ENCODE results near the gene SYNGR2. TPM values are rescaled to one million over a fixed set of nuclear protein-coding genes. Genes with fewer than 3 reads are reported as not detected.
A peak's percentile ranks its signal among the peaks of the same experiment; 100 is the strongest.

SYNGR2 gene
- total and polyA plus RNA-seq, 4 experiments from 2014 or later = 60.3 to 234 (median 103) TPM

DNA sequence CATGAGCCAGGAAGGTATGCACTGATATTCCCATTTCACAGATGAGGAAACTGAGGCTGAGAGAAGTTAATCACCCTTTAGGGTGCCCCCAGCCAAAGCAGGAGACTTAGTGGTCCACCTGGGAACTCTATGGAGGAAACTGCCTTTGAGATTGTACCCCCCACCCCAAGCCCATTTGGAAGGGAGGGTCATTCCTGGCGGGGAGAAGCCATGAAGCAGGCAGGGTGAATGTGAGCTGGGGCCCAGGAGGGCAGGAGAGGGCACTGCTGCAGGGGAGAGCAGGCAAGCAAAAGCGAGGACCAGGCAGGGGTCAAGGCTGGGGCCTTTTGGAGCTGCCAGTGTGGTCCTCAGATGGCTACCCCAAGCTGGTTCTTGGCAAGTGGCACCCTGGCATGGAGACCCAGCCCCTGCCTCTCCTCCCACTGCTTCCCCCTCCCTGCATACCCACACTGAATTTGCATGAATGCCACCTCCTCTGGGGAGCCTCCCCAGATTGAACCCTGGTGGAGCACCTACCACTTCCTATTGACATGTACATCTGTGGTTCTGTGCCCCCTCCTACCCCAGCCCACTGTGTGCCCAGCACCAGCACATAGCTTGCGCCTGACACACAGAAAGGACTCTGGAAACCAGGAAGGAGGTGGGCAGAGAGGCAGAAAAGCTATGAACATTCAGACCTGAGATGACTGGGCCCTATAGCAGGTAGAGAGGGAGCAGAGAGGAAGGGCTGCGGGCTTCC lies 38.9 kb upstream of the SYNGR2 start:
- no peaks in the 10 kb centered on the region for H3K27me3 ChIP-seq (ENCODE audit: insufficient read depth, low read length)
- peaks cover 0 to 14% (median 0%) of the 10 kb centered on the region in 8 donors for H3K9me3 Mint-ChIP-seq
- H3K27ac ChIP-seq (ENCODE audit: low read depth, low read length) = peak overlapping the region; percentile 81
- peak in 4 of 5 donors; percentile 52 to 81 (median 60) for DNase-seq
- no peaks in the 10 kb centered on the region for H3K9me3 ChIP-seq (ENCODE audit: control insufficient read depth in 1 of 2, low read length in 2 of 2)
- POLR2A ChIA-PET (ENCODE audit: partially characterized antibody) = interaction anchor here (0.5 to 26.7 kb wide), 25 partner anchors 5 to 1394 kb away, joined by 3 to 1172 read pairs (median 5); partner anchors contain the start of genes C17orf99, TMC6, TMC8 and TNRC6C
- H3K4me3 ChIP-seq (ENCODE audit: low read length in 2 of 2) = peak overlapping the region; percentile 97 to 99
- H3K4me3 Mint-ChIP-seq = peak overlapping the region; percentile 93 to 100 (median 99)
- intact Hi-C loops (cut with micrococcal nuclease) = loop anchor here (1.0 to 5.0 kb wide), 5 partner anchors 8 to 677 kb away; partner anchors contain the start of gene SYNGR2
- H3K4me1 Mint-ChIP-seq = peaks cover 21 to 78% (median 36%) of the 10 kb centered on the region in 4 donors
- H3K27ac Mint-ChIP-seq = peak overlapping the region; percentile 95 to 99 (median 98)
- peaks cover 29 to 51% of the 10 kb centered on the region in 2 donors for H3K36me3 Mint-ChIP-seq
- peaks cover 34% of the 10 kb centered on the region for H3K36me3 ChIP-seq (ENCODE audit: insufficient read depth, low read length)
- CTCF ChIA-PET (ENCODE audit: partially characterized antibody) = interaction anchor here (0.9 to 5.2 kb wide), 3 partner anchors 15 to 122 kb away, joined by 3 to 30 read pairs (median 3); no protein-coding TSS in a partner anchor
- H3K27me3 Mint-ChIP-seq = no peaks in the 10 kb centered on the region
- H3K4me1 ChIP-seq (ENCODE audit: insufficient read depth, low read length) = peaks cover 64% of the 10 kb centered on the region

DNA sequence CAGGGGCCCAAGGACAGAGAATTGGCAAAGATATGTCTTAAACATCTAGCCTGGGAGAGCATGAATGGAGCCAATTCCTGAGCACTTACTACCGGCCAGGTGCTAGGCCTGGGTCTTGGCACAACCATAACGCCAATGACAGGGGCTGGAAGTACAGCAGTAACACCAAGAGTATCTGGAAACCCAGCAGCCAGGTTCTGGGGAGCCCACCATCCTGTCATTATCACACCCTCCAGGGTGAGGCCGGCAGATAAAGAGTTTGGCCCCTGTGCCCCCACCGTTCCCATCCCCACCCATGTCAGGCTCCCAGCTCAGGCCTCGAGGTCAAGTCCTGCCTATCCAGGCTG lies 38.3 kb upstream of the SYNGR2 start:
- Histone ChIP-seq H3K9me3 (ENCODE audit: control insufficient read depth in 1 of 2, low read length in 2 of 2) (no peaks in the 10 kb centered on the region), H3K27me3 (ENCODE audit: insufficient read depth, low read length) (no peaks in the 10 kb centered on the region), H3K4me1 (ENCODE audit: insufficient read depth, low read length) (peaks cover 64% of the 10 kb centered on the region), H3K36me3 (ENCODE audit: insufficient read depth, low read length) (peaks cover 34% of the 10 kb centered on the region), H3K27ac (ENCODE audit: low read depth, low read length) (peak overlapping the region; percentile 81), H3K4me3 (ENCODE audit: low read length in 2 of 2) (peak overlapping the region; percentile 97 to 99)
- peaks cover 21 to 79% (median 37%) of the 10 kb centered on the region in 4 donors for H3K4me1 Mint-ChIP-seq
- CTCF ChIA-PET (ENCODE audit: partially characterized antibody) = interaction anchor here (0.6 to 5.2 kb wide), 6 partner anchors 8 to 1043 kb away, joined by 3 to 30 read pairs (median 3); no protein-coding TSS in a partner anchor
- DNase-seq = peak in 1 of 5 donors; percentile 59
- peaks cover 0 to 14% (median 0%) of the 10 kb centered on the region in 8 donors for H3K9me3 Mint-ChIP-seq
- POLR2A ChIA-PET (ENCODE audit: partially characterized antibody) = interaction anchor here (0.5 to 26.7 kb wide), 29 partner anchors 6 to 1395 kb away, joined by 3 to 1172 read pairs (median 5); partner anchors contain the start of genes C17orf99, SRSF2, TMC6 and TMC8
- peak overlapping the region; percentile 87 to 100 (median 99) for H3K4me3 Mint-ChIP-seq
- intact Hi-C loops (cut with micrococcal nuclease) = loop anchor here (1.0 to 5.0 kb wide), 3 partner anchors 10 to 122 kb away; partner anchors contain the start of gene SYNGR2
- H3K27me3 Mint-ChIP-seq = no peaks in the 10 kb centered on the region
- H3K36me3 Mint-ChIP-seq = peaks cover 32 to 55% of the 10 kb centered on the region in 2 donors
- H3K27ac Mint-ChIP-seq = peak overlapping the region; percentile 95 to 99 (median 98)

DNA sequence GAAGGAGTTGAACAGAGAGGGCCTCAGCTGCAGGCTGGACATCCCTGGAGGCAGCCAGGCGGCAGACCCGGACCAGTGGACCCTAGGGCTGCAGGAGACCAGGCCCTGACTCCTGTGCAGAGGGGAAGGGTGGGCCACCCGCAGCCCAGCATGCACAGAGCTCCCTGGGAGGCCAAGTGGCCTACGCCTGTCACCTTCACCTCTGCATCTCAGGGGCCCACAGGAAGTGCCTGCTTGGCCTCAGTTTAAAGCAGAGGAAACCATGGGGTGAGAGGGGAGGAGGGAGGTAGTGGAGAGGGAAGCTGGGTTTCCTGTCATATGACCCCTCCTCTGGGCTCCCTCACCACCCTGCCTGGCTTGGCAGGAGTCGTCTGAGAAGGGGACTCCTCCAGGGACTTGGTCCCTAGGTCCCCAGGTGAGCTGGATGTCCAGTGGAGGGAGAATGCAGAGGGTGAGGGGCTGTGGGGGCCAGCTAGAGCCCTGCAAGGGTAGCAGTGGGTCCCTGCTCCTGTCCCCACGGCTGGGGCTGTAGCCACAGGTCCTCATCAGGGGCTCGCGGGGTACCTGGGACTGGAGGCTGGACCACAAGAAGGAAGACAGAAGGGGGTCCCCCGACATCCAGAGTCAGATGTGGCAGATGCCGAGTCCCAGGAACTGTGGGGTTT lies 37.8 kb upstream of the SYNGR2 start, which contains the start of gene TMC8:
Gene TMC8 (plus strand): TSS at position 335 of the 665 bp plus-strand sequence. CDS start 818 bp downstream, outside the sequence.
- Histone ChIP-seq H3K9me3 (ENCODE audit: control insufficient read depth in 1 of 2, low read length in 2 of 2) (no peaks in the 10 kb centered on the region), H3K27me3 (ENCODE audit: insufficient read depth, low read length) (no peaks in the 10 kb centered on the region), H3K36me3 (ENCODE audit: insufficient read depth, low read length) (peaks cover 34% of the 10 kb centered on the region), H3K4me3 (ENCODE audit: low read length in 2 of 2) (peak within 1 kb of the TSS; percentile 97 to 99), H3K4me1 (ENCODE audit: insufficient read depth, low read length) (peaks cover 64% of the 10 kb centered on the region), H3K27ac (ENCODE audit: low read depth, low read length) (peak within 1 kb of the TSS; percentile 81)
- H3K27me3 Mint-ChIP-seq = no peaks in the 10 kb centered on the region
- intact Hi-C loops (cut with micrococcal nuclease) = loop anchor here (1.0 to 5.0 kb wide), 3 partner anchors 10 to 122 kb away; partner anchors contain the start of gene SYNGR2
- peak within 1 kb of the TSS; percentile 87 to 100 (median 99) for H3K4me3 Mint-ChIP-seq
- ChIA-PET CTCF (ENCODE audit: partially characterized antibody) (interaction anchor here (0.6 to 5.2 kb wide), 7 partner anchors 9 to 1044 kb away, joined by 3 to 30 read pairs (median 3); no protein-coding TSS in a partner anchor), POLR2A (ENCODE audit: partially characterized antibody) (interaction anchor here (0.5 to 26.7 kb wide), 29 partner anchors 6 to 1395 kb away, joined by 3 to 1172 read pairs (median 5); partner anchors contain the start of genes C17orf99, SRSF2, TMC6 and TMC8)
- peak within 1 kb of the TSS; percentile 95 to 99 (median 98) for H3K27ac Mint-ChIP-seq
- DNase-seq = peak; percentile 89 to 96 (median 90)
- peaks cover 24 to 79% (median 40%) of the 10 kb centered on the region in 4 donors for H3K4me1 Mint-ChIP-seq
- peaks cover 36 to 56% of the 10 kb centered on the region in 2 donors for H3K36me3 Mint-ChIP-seq
- H3K9me3 Mint-ChIP-seq = peaks cover 0 to 14% (median 0%) of the 10 kb centered on the region in 8 donors

DNA sequence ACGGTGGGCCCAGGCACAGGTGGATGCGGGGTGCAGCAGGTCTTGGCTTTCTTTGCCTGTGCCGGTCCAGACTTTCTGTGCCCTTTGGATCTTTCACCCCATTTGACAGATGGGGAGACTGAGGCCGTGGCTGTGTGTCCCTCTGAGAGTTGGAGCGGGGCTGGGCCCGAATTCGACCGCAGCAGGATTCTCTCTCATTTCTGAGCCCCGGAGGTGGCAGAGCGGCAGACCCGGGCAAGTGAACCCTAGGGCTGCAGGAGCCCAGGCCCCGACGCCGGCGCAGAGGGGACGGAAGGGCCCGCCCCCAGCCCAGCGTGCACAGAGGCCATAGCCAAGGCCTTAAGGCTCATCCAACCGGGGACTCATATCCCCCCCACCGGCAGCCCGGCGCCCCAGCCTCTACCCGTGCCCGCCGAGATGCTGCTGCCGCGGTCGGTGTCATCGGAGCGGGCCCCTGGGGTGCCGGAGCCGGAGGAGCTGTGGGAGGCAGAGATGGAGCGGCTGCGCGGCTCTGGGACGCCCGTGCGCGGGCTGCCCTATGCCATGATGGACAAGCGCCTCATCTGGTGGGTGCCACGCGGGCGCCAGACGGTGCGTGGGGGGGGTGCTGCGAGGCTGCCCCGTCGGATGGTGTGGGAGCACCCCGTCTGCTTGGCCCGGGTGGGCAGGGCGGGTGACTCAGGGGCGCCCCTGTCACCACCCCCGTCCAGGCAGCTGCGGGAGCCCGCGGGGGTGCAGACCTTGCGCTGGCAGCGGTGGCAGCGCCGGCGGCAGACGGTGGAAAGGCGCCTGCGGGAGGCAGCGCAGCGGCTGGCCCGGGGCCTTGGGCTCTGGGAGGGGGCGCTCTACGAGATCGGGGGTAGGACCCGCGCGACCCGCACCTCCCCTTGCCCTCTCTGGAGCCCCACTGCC lies 37.0 kb upstream of the SYNGR2 start:
- Mint-ChIP-seq H3K4me1 (peaks cover 28 to 80% (median 43%) of the 10 kb centered on the region in 4 donors), H3K9me3 (peaks cover 0 to 14% (median 0%) of the 10 kb centered on the region in 8 donors), H3K27ac (peak overlapping the region; percentile 95 to 99 (median 98)), H3K36me3 (peaks cover 43 to 62% of the 10 kb centered on the region in 2 donors), H3K27me3 (no peaks in the 10 kb centered on the region), H3K4me3 (peak overlapping the region; percentile 87 to 100 (median 99))
- Histone ChIP-seq H3K4me1 (ENCODE audit: insufficient read depth, low read length) (peaks cover 63% of the 10 kb centered on the region), H3K4me3 (ENCODE audit: low read length in 2 of 2) (peak overlapping the region; percentile 97 to 99), H3K9me3 (ENCODE audit: control insufficient read depth in 1 of 2, low read length in 2 of 2) (no peaks in the 10 kb centered on the region), H3K27ac (ENCODE audit: low read depth, low read length) (peak overlapping the region; percentile 81), H3K27me3 (ENCODE audit: insufficient read depth, low read length) (no peaks in the 10 kb centered on the region), H3K36me3 (ENCODE audit: insufficient read depth, low read length) (peaks cover 34% of the 10 kb centered on the region)
- ChIA-PET CTCF (ENCODE audit: partially characterized antibody) (interaction anchor here (0.6 to 1.2 kb wide), 2 partner anchors 10 to 12 kb away, joined by 3 to 6 read pairs; no protein-coding TSS in a partner anchor), POLR2A (ENCODE audit: partially characterized antibody) (interaction anchor here (0.7 to 26.7 kb wide), 20 partner anchors 5 to 1394 kb away, joined by 3 to 1172 read pairs (median 6); partner anchors contain the start of genes C17orf99, SRSF2, TMC6 and TMC8)
- intact Hi-C loops (cut with micrococcal nuclease) = loop anchor here (2.0 to 5.0 kb wide), 2 partner anchors 37 to 121 kb away; partner anchors contain the start of gene SYNGR2
- peak in 4 of 5 donors; percentile 46 to 62 (median 46) for DNase-seq

DNA sequence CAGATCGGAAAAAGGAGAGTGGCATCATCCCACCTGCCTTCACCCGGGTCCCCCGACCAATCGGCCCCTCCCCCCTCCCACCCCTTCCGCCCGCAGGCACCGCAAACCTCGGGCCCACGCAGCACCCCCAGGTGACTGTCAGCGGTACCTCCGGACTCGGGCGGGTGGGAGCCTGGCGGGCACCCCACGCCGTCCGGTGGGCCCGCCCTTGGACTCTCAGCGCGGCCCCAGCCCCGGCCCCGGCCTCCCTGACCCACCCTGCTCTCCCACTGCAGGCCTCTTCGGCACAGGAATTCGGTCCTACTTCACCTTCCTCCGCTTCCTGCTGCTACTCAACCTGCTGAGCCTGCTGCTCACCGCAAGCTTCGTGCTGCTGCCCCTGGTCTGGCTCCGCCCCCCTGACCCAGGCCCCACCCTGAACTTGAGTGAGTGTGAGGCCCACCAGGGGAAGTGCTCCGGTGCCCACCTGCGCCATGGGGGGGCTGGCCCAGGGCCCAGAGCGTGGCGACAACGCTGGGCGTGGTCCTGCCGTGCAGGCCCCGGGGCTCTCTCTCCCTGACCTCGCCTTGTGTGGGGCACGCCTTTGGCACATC lies 36.2 kb upstream of the SYNGR2 start:
- Histone ChIP-seq H3K36me3 (ENCODE audit: insufficient read depth, low read length) (peaks cover 40% of the 10 kb centered on the region), H3K27ac (ENCODE audit: low read depth, low read length) (peak overlapping the region; percentile 81), H3K4me1 (ENCODE audit: insufficient read depth, low read length) (peaks cover 63% of the 10 kb centered on the region), H3K4me3 (ENCODE audit: low read length in 2 of 2) (peak overlapping the region; percentile 93 to 97), H3K27me3 (ENCODE audit: insufficient read depth, low read length) (no peaks in the 10 kb centered on the region), H3K9me3 (ENCODE audit: control insufficient read depth in 1 of 2, low read length in 2 of 2) (no peaks in the 10 kb centered on the region)
- POLR2A ChIA-PET (ENCODE audit: partially characterized antibody) = interaction anchor here (1.0 to 26.7 kb wide), 8 partner anchors 8 to 678 kb away, joined by 3 to 1172 read pairs (median 4); partner anchors contain the start of genes TMC6, TMC8 and TNRC6C
- peak overlapping the region; percentile 81 to 98 (median 91) for H3K27ac Mint-ChIP-seq
- CTCF ChIA-PET (ENCODE audit: partially characterized antibody) = no interaction called here
- intact Hi-C loops (cut with micrococcal nuclease) = loop anchor here (5.0 kb wide), 1 partner anchor 120 kb away; no protein-coding TSS in a partner anchor
- peaks cover 42 to 65% of the 10 kb centered on the region in 2 donors for H3K36me3 Mint-ChIP-seq
- no peaks in the 10 kb centered on the region for H3K27me3 Mint-ChIP-seq
- peak; percentile 67 to 79 (median 73) for DNase-seq
- peak overlapping the region; percentile 87 to 99 (median 88) for H3K4me3 Mint-ChIP-seq
- peaks cover 30 to 80% (median 46%) of the 10 kb centered on the region in 4 donors for H3K4me1 Mint-ChIP-seq
- peaks cover 0 to 14% (median 0%) of the 10 kb centered on the region in 8 donors for H3K9me3 Mint-ChIP-seq
